OCI-LY3 (cell line): Measurements from ENCODE around the gene IL3.

ENCODE experiments used
- CTCF ChIP-seq: fragments of 200-600, 300-600 bp; sonication (generic); IDR thresholded peaks from 2 replicates; pipeline ENCODE4 v1.5.1; 2014; ENCODE audit warnings: antibody characterized with exemption, low read length, low read depth
- EZH2phosphoT487 ChIP-seq: fragments of 200-600 bp; shearing (Covaris generic); IDR thresholded peaks from 2 replicates; pipeline ENCODE4 v1.6.1; 2018; ENCODE audit warnings: antibody characterized with exemption, mixed run types, low read depth

- no peak for TF ChIP-seq CTCF
- no peak for TF ChIP-seq EZH2phosphoT487
Observed at GRCh38 chr5:132037353-132037752, 23.1 kb upstream of the IL3 start.
